Stimulated activated naive CD8-positive, alpha-beta T cell treated with anti-CD3 and anti-CD28 coated beads, Interleukin-15, amount 100 ng/mL, for 72 hours (primary cell): ENCODE results near the gene VPS50.
A peak's percentile ranks its signal among the peaks of the same experiment; 100 is the strongest.

ENCODE experiments used
- ATAC-seq: fragments of 150-1000 bp; cut with Tn5 transposase; 2 replicates; pipeline ENCODE4 v1.10.0; 2021; ENCODE audit warnings: mild to moderate bottlenecking, moderate library complexity
- DNase-seq, 2 donors: peaks; one replicate each; pipeline ENCODE4 v3.0.0; 2021 to 2022
- H3K27ac Mint-ChIP-seq, 2 donors: one replicate each; pipeline ENCODE4 v1.8.0; 2022; ENCODE audit warnings: mild to moderate bottlenecking in 2 of 2, mixed read lengths in 2 of 2, moderate library complexity in 2 of 2
- H3K27me3 Mint-ChIP-seq: one replicate; pipeline ENCODE4 v1.8.0; 2022; ENCODE audit warnings: mixed read lengths
- H3K4me1 Mint-ChIP-seq: one replicate; pipeline ENCODE4 v1.8.0; 2022; ENCODE audit warnings: mild to moderate bottlenecking, mixed read lengths
- H3K4me3 Mint-ChIP-seq, 2 donors: one replicate each; pipeline ENCODE4 v1.8.0; 2022; ENCODE audit warnings: mild to moderate bottlenecking in 2 of 2, mixed read lengths in 2 of 2, moderate library complexity in 1 of 2
- H3K9me3 Mint-ChIP-seq, 2 donors: one replicate each; pipeline ENCODE4 v1.8.0; 2022; ENCODE audit warnings: mixed read lengths in 2 of 2

The VPS50 gene, protein sequence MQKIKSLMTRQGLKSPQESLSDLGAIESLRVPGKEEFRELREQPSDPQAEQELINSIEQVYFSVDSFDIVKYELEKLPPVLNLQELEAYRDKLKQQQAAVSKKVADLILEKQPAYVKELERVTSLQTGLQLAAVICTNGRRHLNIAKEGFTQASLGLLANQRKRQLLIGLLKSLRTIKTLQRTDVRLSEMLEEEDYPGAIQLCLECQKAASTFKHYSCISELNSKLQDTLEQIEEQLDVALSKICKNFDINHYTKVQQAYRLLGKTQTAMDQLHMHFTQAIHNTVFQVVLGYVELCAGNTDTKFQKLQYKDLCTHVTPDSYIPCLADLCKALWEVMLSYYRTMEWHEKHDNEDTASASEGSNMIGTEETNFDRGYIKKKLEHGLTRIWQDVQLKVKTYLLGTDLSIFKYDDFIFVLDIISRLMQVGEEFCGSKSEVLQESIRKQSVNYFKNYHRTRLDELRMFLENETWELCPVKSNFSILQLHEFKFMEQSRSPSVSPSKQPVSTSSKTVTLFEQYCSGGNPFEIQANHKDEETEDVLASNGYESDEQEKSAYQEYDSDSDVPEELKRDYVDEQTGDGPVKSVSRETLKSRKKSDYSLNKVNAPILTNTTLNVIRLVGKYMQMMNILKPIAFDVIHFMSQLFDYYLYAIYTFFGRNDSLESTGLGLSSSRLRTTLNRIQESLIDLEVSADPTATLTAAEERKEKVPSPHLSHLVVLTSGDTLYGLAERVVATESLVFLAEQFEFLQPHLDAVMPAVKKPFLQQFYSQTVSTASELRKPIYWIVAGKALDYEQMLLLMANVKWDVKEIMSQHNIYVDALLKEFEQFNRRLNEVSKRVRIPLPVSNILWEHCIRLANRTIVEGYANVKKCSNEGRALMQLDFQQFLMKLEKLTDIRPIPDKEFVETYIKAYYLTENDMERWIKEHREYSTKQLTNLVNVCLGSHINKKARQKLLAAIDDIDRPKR

DNA sequence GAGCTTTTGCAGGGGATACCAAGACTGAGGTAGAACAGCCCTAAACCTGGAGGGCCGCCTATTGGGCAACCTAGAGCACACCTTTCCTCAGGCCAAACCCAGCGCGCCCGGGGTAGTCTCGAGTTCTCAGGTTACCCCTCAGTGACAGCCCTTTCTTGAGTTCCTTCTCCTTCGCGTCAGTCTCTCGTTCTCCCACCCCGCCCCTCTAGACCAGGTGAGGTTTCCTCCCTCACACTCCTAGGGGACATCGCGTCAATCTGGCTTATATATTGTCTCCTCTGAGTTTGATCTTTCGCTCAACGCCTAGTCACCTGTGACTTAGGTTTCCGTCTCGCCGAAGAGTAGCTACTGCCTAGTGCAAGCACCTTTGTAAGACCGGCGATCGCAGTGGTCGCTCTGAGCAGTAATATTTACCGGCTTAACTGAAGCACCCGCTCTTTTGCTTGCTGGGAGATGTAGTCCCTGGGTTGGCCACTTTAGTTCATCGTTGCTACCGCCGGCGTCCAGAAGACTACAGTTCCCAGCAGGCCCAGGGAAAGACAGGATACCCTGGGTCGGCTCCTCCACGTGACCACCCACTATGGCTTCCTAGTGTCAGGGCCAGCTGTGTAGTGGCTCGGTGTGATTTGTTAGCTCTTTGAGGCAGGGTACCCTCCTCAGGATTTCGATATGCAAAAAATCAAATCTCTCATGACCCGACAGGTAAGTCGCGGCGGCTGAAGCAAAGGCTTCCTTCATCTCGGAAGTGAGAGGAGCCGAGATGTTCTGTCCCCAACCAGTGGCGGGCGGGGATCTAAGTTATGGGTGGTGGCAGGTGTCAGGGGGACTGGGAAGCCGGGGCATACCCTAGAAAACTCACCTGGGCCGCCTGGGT, at the start of gene VPS50:
TSS of gene VPS50 (plus strand) at position 568 of the 874 bp plus-strand sequence. CDS start at position 670, 102 bp downstream.
- DNase-seq = peak; percentile 95 to 96
- no peaks in the 10 kb centered on the region for H3K9me3 Mint-ChIP-seq
- H3K4me1 Mint-ChIP-seq = peaks cover 12% of the 10 kb centered on the region

DNA sequence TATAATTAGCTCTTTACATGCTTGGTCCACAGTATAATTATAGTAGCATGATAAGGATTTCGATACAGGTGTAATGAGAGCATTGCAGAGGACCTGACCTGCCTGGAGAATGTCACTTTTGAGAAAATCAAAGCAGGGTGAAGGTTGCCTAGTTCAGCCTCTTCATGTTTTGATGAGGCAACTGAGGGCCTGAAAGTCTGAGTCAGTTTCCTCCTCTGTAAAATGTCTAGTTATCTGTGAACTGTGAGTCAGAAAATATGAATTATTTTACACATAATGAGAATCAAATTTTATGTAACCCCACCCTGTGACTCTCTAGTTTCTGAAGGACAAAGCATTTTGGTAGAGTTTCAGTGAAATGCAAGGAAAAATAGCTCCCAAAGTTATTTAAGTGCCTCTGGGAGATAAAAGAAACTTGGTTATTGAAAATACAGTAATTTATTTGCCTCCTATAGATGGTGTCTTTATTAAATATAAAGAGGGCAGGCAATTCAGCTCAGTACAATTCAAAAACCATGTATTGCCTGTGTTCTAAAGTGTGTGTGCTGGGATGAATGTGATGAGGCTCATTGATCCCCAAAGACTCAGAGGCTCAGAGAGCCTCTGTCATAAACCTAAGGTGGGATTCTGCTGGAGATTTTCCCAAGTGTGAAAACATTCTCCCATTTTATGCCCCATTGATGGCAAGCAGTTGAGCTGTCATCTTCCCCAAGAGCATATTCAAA, 46.7 kb upstream of the VPS50 start:
- peaks cover 4% of the 10 kb centered on the region for H3K4me1 Mint-ChIP-seq
- peak; percentile 89 for ATAC-seq
- DNase-seq = peak in 1 of 2 donors; percentile 15
- peaks cover 21% of the 10 kb centered on the region for H3K27me3 Mint-ChIP-seq
- no peak overlapping the region for H3K27ac Mint-ChIP-seq
- no peak overlapping the region for H3K4me3 Mint-ChIP-seq
- no peaks in the 10 kb centered on the region for H3K9me3 Mint-ChIP-seq

More for the DNA sequence above, at the start of gene VPS50:
- Mint-ChIP-seq H3K4me3 (peak within 1 kb of the TSS; percentile 91 to 97), H3K27me3 (no peaks in the 10 kb centered on the region), H3K27ac (peak within 1 kb of the TSS; percentile 95 to 96)
- ATAC-seq = peak; percentile 99

DNA sequence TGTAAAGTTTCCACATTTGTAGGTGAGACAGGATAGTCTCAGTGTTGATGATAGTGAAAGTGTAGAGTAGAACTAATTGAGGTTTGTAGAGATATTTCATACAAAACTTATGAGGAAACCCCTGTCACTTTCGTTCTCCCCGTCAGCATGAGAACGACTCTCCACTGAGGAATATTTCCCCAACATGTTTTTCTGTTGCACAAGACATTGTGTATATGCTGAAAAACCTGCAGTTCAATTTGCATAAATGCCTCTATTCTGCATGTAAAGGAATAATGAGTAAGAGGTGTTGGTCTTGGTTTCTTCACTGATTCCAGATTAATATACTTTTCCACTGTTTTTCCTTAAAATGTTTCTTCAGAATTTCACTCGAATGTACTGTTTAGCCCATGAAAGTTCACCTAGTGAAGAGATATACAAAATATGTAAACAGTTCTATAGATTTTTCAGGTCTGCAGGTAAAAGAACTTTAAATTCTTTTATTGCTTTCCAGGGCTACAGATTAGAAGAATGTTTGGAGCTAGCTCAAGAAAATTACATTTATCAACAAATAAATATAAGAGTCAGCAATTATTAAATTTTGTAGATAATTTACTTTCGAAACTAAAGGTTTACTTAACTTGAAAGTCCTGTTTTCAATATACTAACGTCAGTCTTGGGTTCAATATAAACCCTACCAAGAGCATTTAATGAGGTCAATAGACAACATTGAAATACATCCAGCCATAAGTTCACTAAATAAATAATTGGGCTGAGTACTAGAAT, 43.1 kb upstream of the VPS50 start:
- peaks cover 4% of the 10 kb centered on the region for H3K4me1 Mint-ChIP-seq
- no peak for DNase-seq
- H3K9me3 Mint-ChIP-seq = no peaks in the 10 kb centered on the region
- H3K4me3 Mint-ChIP-seq = no peak overlapping the region
- H3K27ac Mint-ChIP-seq = no peak overlapping the region
- no peak for ATAC-seq
- H3K27me3 Mint-ChIP-seq = peaks cover 38% of the 10 kb centered on the region

DNA sequence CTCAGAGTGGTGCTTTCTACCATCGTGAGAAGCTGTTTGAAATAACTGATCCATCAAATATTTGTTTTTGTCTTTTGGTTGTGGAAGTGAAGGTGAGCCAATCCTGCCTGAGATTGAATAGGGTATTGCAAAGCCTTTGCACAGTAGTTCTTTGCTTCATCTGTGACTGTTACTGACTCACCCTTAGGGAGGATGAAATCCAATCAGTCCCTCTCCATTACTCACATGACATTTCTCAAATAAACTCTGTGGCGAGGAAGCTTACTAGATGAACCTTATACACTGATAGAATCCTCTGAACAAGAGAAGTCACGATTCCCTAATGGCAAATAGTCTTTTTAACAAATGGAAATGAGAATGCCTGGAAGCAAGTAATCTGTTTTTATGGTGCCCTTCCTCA, 37.8 kb upstream of the VPS50 start:
- DNase-seq = no peak
- ATAC-seq = no peak
- H3K27me3 Mint-ChIP-seq = peaks cover 38% of the 10 kb centered on the region
- no peaks in the 10 kb centered on the region for H3K4me1 Mint-ChIP-seq
- no peaks in the 10 kb centered on the region for H3K9me3 Mint-ChIP-seq
- H3K4me3 Mint-ChIP-seq = no peak overlapping the region
- H3K27ac Mint-ChIP-seq = no peak overlapping the region

DNA sequence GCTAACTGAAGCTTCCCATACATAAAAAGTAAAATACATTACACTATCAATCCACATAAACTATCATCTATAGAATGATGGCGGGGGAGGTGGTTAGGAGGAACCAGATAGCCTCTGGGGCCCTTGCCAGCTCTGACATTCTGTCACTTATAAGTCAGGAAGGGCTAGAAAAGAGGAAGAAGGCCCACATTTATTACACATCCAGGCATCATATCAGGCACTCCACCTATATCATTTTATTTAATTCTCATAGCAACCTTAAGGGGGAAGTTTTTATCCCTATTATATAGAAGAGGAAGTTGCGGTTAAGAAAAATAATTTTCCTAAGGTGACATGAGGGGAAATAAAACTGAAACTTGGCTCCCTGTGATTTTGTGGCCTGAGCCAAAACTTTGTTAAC, 35.8 kb upstream of the VPS50 start:
- no peaks in the 10 kb centered on the region for H3K4me1 Mint-ChIP-seq
- DNase-seq = no peak
- peaks cover 35% of the 10 kb centered on the region for H3K27me3 Mint-ChIP-seq
- no peaks in the 10 kb centered on the region for H3K9me3 Mint-ChIP-seq
- ATAC-seq = no peak
- H3K27ac Mint-ChIP-seq = no peak overlapping the region
- H3K4me3 Mint-ChIP-seq = no peak overlapping the region

DNA sequence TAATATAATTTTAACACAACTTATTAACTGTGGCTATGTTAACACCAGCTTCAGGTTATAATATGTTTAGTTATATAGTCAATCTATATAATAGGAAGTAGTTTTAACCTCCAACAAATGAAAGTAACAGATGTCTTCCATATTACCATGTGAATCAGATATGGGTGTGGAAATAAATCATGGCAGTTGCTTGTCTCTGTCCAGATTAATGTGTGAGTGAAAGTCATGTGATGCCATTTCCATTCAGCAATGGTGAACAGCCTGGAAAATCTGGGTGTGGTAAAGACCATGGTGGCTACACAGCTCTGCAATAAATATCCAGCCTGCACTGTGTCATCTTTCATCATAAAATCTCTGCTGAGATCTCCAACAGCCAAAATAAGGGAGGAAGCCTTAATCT, 33.7 kb upstream of the VPS50 start:
- DNase-seq (no peak), ATAC-seq (no peak)
- Mint-ChIP-seq H3K27me3 (peaks cover 31% of the 10 kb centered on the region), H3K4me3 (no peak overlapping the region), H3K9me3 (no peaks in the 10 kb centered on the region), H3K27ac (no peak overlapping the region), H3K4me1 (no peaks in the 10 kb centered on the region)

DNA sequence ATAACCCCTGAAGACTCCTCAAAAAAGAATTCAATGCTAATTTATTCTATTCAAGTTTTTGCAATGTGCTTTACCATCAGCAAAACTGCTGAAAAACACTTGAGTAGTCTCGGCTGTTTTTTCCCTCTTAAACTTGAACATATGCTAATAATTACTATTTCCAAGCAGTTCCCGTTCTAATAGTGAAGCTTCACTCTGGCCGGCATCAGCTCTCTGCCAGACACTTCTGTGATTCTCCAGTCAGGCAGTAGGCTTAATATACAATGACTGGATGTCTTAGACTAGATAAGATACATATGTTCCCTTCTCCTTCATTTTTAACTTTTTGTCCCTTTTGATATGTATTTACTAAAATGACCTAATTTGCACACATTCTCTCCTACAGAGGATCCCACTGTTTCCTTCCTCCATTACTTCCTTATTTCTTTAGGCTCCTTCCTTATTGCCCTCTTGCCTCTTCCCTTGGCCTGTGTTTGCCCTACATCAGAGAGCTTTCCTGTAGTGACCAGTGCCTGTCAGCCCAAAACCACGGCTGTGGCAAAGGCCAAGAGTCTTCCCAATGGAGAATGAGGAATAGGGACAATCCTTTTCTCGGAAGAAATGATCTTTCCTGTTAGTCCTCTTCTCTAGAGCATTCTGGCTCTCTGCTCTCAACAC, 29.4 kb upstream of the VPS50 start:
- no peaks in the 10 kb centered on the region for H3K4me1 Mint-ChIP-seq
- DNase-seq = no peak
- no peak overlapping the region for H3K4me3 Mint-ChIP-seq
- H3K27ac Mint-ChIP-seq = no peak overlapping the region
- no peak for ATAC-seq
- H3K27me3 Mint-ChIP-seq = peaks cover 22% of the 10 kb centered on the region
- no peaks in the 10 kb centered on the region for H3K9me3 Mint-ChIP-seq

DNA sequence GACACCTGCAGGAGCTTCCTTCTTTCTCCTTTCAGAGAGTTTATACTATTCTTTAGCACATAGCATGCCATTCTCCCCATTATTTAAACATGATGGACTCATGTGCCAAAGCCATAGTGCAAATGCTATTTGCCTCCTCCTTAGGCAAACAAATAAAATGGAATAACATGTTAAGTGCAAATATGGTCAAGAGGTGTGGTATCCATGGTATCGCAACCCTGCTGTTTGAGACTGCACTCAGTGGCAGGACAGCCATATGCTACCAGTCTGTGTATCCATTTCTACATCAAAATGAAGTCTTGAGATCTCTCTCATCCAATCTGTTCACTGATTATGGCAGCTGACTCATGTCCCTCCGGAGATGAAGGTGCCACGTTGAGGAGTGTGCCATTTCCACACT, 28.7 kb upstream of the VPS50 start:
- Mint-ChIP-seq H3K27ac (no peak overlapping the region), H3K9me3 (no peaks in the 10 kb centered on the region), H3K27me3 (peaks cover 21% of the 10 kb centered on the region), H3K4me3 (no peak overlapping the region), H3K4me1 (no peaks in the 10 kb centered on the region)
- ATAC-seq (no peak), DNase-seq (no peak)

DNA sequence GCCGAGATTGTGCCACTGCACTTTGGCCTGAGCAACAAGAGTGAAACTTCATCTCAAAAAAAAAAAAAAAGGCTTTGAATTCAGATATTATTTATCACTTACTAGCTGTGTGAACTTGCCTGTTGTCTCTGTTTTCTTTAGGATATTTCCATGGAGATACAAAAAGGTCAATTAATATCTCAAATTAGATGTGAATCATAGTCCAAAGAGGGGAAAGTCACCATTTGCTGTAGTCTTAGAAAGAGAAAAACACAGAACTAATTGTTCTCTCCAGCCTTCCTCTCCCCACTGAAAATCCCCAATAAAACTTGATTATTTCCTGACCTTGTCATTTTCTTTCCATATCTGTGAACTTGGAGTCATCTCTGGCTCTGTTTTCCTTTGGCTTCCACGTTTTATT, 27.1 kb upstream of the VPS50 start:
- Mint-ChIP-seq H3K9me3 (no peaks in the 10 kb centered on the region), H3K4me3 (no peak overlapping the region), H3K4me1 (no peaks in the 10 kb centered on the region), H3K27me3 (peaks cover 15% of the 10 kb centered on the region), H3K27ac (no peak overlapping the region)
- ATAC-seq = no peak
- no peak for DNase-seq

DNA sequence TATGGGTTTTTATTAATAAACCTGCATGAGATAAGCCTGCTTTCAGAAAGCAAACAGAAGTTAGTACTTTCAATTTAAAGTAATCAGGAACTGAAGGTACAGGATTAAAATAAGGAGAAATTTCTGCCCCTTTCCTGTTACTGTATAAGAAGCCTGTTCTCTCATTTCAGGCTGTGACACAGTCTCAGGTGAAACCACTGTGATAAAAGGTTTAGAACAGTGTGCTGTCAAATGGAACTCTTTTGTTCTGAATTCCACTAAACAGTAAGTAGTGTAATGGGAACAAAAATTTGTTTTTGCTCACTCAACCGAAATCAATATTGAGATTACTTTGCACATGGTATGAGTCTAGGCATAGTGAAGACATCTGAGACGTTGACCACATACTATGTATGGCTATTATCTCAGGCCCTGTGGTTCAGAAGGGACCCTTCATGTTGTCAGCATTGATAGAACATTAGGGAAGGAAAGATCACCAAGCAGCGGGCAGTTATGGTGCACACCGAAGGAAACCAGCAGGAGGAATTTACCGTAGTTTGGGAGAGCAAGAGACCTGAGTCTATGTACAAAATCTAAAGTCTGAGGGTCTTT, 20.8 kb upstream of the VPS50 start:
- Mint-ChIP-seq H3K27me3 (peaks cover 30% of the 10 kb centered on the region), H3K4me1 (no peaks in the 10 kb centered on the region), H3K4me3 (no peak overlapping the region), H3K9me3 (no peaks in the 10 kb centered on the region), H3K27ac (no peak overlapping the region)
- ATAC-seq (no peak), DNase-seq (no peak)

DNA sequence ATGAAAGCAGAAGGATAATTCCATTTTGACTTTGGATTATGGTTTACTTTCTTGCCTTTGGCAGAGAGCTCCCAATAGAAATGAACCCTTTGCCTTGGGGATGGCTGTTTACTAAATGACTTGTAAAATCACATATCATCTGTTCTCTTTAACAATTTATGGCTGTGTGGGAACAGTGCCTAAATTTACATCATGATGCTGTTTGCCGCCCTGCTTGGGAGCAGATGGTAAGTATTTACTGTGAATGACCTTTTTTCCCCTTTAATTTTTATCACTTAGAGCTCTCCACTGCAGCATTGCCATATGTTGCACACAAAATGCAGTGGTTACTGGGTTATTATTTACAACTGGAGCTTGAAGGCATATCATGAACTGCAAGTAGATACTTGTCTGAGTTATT, 19.3 kb upstream of the VPS50 start:
- no peak overlapping the region for H3K4me3 Mint-ChIP-seq
- H3K4me1 Mint-ChIP-seq = no peaks in the 10 kb centered on the region
- DNase-seq (no peak), ATAC-seq (no peak)
- no peak overlapping the region for H3K27ac Mint-ChIP-seq
- peaks cover 33% of the 10 kb centered on the region for H3K27me3 Mint-ChIP-seq
- no peaks in the 10 kb centered on the region for H3K9me3 Mint-ChIP-seq

DNA sequence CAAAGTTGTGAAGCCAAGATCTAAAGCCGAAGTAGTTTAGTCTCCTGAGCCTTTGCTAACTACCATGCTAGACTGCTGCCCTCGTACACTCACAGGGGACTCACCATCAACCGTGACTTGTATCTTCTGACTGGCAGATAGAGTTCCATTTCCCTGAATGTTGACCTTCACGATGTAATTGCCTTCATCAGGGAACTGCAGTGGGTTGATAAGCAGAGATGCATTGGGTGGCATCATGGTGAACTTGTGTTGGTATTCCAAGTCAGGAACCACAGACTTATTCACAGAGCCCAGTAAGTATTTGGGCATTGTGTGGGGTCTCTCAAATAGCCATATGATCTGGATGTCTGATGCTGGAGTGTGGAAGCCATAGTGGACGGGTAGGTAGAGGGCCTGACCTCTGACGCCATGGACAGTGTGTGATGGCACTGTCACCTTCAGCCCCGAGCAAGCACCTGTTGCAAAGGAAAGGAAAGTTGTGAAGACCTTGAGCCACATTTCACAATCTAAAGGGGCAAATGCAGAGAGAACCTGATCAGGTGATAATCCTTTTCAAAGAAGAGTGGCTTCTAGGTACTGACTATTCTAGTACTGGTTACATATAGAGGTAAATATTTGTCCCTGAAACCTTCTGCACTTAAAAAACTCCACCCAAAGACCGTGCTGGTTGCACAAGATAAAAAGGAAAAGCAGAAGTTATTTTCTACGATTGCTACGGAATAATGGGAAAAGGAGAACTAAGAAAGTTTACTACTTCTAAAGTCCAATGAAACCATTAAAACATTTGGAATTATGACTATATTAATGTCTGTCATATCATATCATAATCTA, 13.0 kb upstream of the VPS50 start:
- no peak for ATAC-seq
- Mint-ChIP-seq H3K4me1 (no peaks in the 10 kb centered on the region), H3K27ac (no peak overlapping the region), H3K4me3 (no peak overlapping the region), H3K27me3 (peaks cover 22% of the 10 kb centered on the region), H3K9me3 (no peaks in the 10 kb centered on the region)
- DNase-seq = no peak

DNA sequence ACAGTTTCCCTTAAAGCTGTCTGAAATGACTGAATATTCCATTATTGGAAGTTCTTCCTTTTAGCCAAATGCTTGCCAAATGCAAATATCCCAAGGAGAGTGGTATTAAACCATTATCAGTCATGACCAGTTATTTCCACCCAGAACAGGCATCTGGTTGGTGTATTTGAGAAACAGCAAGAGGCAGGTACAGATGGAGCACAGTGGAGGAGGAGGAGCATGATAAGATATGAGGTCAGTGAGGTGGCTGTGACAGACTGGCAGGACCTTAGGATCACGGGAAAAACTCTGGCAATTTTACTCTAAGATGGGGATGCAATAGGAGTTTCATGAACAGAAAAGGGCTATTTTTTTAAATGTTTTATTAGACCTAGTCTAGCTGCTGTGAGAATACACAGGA, 12.3 kb upstream of the VPS50 start:
- H3K4me3 Mint-ChIP-seq = no peak overlapping the region
- H3K4me1 Mint-ChIP-seq = no peaks in the 10 kb centered on the region
- no peak overlapping the region for H3K27ac Mint-ChIP-seq
- H3K9me3 Mint-ChIP-seq = no peaks in the 10 kb centered on the region
- DNase-seq = no peak
- ATAC-seq = no peak
- peaks cover 16% of the 10 kb centered on the region for H3K27me3 Mint-ChIP-seq
